OCI-LY7 (cell line): ENCODE data around the gene FIBP.

Source experiments
- CTCF ChIP-seq: fragments of 200-600 bp; sonication (generic); conservative IDR thresholded peaks from 2 replicates; pipeline ENCODE4 v1.5.1; 2014; ENCODE audit warnings: mild to moderate bottlenecking, antibody characterized with exemption, low read length, moderate library complexity, mixed read lengths
- EZH2phosphoT487 ChIP-seq: fragments of 200-600 bp; sonication (generic); IDR thresholded peaks from 2 replicates; pipeline ENCODE4 v1.6.1; 2018; ENCODE audit warnings: low read depth, borderline replicate concordance, mild to moderate bottlenecking, mixed run types, antibody characterized with exemption, low read length, moderate library complexity, mixed read lengths

GRCh38 chr11:65853246-65853979 is 34.9 kb downstream of the FIBP start:
- 0 out of 2 replicates have a peak, but pooled peaks have one; percentile 19 for TF ChIP-seq CTCF
- TF ChIP-seq EZH2phosphoT487: no peak
